HepG2 (cell line): Measurements from ENCODE around the gene SLC25A43. TPM values are rescaled to one million over a fixed set of nuclear protein-coding genes. Genes with fewer than 3 reads are reported as not detected.

ENCODE experiments used
- ATAC-seq: fragments of 200-7000 bp; cut with Tn5 transposase; 3 replicates; pipeline ENCODE4 v1.9.1; 2020; ENCODE audit warnings: mild to moderate bottlenecking, moderate library complexity
- BruUV-seq: library from RNA; stranded (reverse); fragments of 400-500 nt; replicated peaks from 2 replicates; lab custom pipeline; 2021; lab: Mats Ljungman, UMichigan
- CTCF ChIA-PET: fragments of 300-600 bp; formaldehyde crosslinking; extraction: SDS; loops from one replicate; lab custom pipeline; 2021; ENCODE audit warnings: low total read pairs, inconsistent platforms, low intra/inter-chr PET ratio; lab: Yijun Ruan, JAX
- POLR2A ChIA-PET: fragments of 350-600 bp; sonication (Branson Sonifier 250); formaldehyde crosslinking; loops from one replicate; lab custom pipeline; 2020; ENCODE audit warnings: antibody characterized with exemption, inconsistent platforms; lab: Yijun Ruan, JAX
- DNase-seq: peaks from one replicate; pipeline ENCODE4 v3.0.0-alpha.2; 2015; ENCODE audit warnings: low spot score
- FAIRE-seq: peaks from 3 replicates; lab custom pipeline; 2011; peaks lifted over from hg19 to GRCh38; lab: Jason Lieb, UNC
- H2AFZ ChIP-seq: one replicate; pipeline ENCODE4 v1.6.1; 2011; ENCODE audit warnings: low read length, inconsistent platforms
- H3K27ac ChIP-seq: fragments of 300-600 bp; 3 replicates; pipeline ENCODE4 v1.8.0; 2011; ENCODE audit warnings: mixed run types, mild to moderate bottlenecking, mixed read lengths, low read length, inconsistent platforms; ENCODE audit not compliant: insufficient read depth; ENCODE audit errors: extremely low read length
- H3K27me3 ChIP-seq, 2 experiments: fragments of 200-600 bp in 1 of 2; 2 replicates in 1 of 2; 3 replicates in 1 of 2; pipeline versions ENCODE4 v1.6.0 to v1.8.0; 2011; ENCODE audit warnings: low read length in 2 of 2, mild to moderate bottlenecking in 2 of 2, moderate library complexity in 2 of 2, inconsistent platforms in 1 of 2; ENCODE audit not compliant: insufficient read depth in 2 of 2, control insufficient read depth in 1 of 2
- H3K36me3 ChIP-seq, 2 experiments: fragments of 200-600 bp in 1 of 2; replicated peaks in 1 of 2; 2 replicates in 1 of 2; 3 replicates in 1 of 2; pipeline versions ENCODE4 v1.5.1 to v1.8.0; 2011; ENCODE audit warnings: low read length in 2 of 2, inconsistent platforms in 1 of 2; ENCODE audit not compliant: insufficient read depth in 2 of 2, control insufficient read depth in 1 of 2
- H3K4me1 ChIP-seq: 2 replicates; pipeline ENCODE4 v1.5.1; 2012; ENCODE audit warnings: low read length, inconsistent platforms; ENCODE audit not compliant: insufficient read depth
- H3K4me2 ChIP-seq: 2 replicates; pipeline ENCODE4 v1.6.0; 2011; ENCODE audit warnings: low read depth, low read length, inconsistent platforms
- H3K4me3 ChIP-seq, 3 experiments: fragments of 200-600 bp in 1 of 3; sonication (generic), shearing (Covaris generic) in 1 of 3; replicated peaks in 1 of 3; 2 replicates each; pipeline ENCODE4 v1.5.1; 2011 to 2016; ENCODE audit warnings: low read length in 3 of 3, inconsistent platforms in 2 of 3, low read depth in 2 of 3, mild to moderate bottlenecking in 2 of 3, control low read depth in 1 of 3, mixed read lengths in 1 of 3; ENCODE audit not compliant: insufficient read depth in 1 of 3
- H3K79me2 ChIP-seq: one replicate; pipeline ENCODE4 v1.6.1; 2011; ENCODE audit warnings: low read length, inconsistent platforms; ENCODE audit not compliant: insufficient read depth
- H3K9ac ChIP-seq: 2 replicates; pipeline ENCODE4 v1.6.0; 2011; ENCODE audit warnings: mild to moderate bottlenecking, low read depth, low read length, inconsistent platforms; ENCODE audit not compliant: insufficient read depth
- H3K9me3 ChIP-seq: 2 replicates; pipeline ENCODE4 v1.5.1; 2012; ENCODE audit warnings: mild to moderate bottlenecking, low read length
- H4K20me1 ChIP-seq: 2 replicates; pipeline ENCODE4 v1.6.0; 2011; ENCODE audit warnings: inconsistent platforms, mild to moderate bottlenecking, low read length, moderate library complexity; ENCODE audit not compliant: insufficient read depth
- AHR ChIP-seq: IDR thresholded peaks from 2 replicates; pipeline ENCODE4 v1.6.1; 2018; ENCODE audit warnings: missing genetic modification reagents, missing compliant biosample characterization
- BHLHE40 ChIP-seq: IDR thresholded peaks from 2 replicates; pipeline ENCODE4 v1.6.1; 2011; ENCODE audit warnings: low read length, improper control_type of control experiment
- CREM ChIP-seq, 2 experiments: sonication (generic) in 1 of 2; formaldehyde crosslinking in 1 of 2; IDR thresholded peaks; 2 replicates each; pipeline versions ENCODE4 v1.4.0 to v1.6.1; 2016 to 2020; ENCODE audit warnings: antibody characterized with exemption in 1 of 2, mild to moderate bottlenecking in 1 of 2, missing genetic modification reagents in 1 of 2
- KDM3A ChIP-seq: IDR thresholded peaks from 2 replicates; pipeline ENCODE4 v1.6.1; 2018; ENCODE audit warnings: low read depth, missing compliant biosample characterization
- KDM6A ChIP-seq: IDR thresholded peaks from 2 replicates; pipeline ENCODE4 v1.6.1; 2016; ENCODE audit warnings: low read depth
- KMT2A ChIP-seq: sonication (generic); formaldehyde crosslinking; IDR thresholded peaks from 2 replicates; pipeline ENCODE4 v1.4.0; 2020; ENCODE audit warnings: missing genetic modification reagents
- KMT2B ChIP-seq: IDR thresholded peaks from 2 replicates; pipeline ENCODE4 v1.6.1; 2016; ENCODE audit warnings: missing genetic modification reagents, missing compliant biosample characterization
- MXD4 ChIP-seq: IDR thresholded peaks from 2 replicates; pipeline ENCODE4 v1.6.1; 2016; ENCODE audit warnings: mild to moderate bottlenecking, missing biosample characterization, missing genetic modification reagents
- PHB2 ChIP-seq: fragments of 450-650 bp; IDR thresholded peaks from 2 replicates; pipeline ENCODE4 v1.6.1; 2018; ENCODE audit not compliant: partially characterized antibody
- PRDM15 ChIP-seq: sonication (generic); formaldehyde crosslinking; IDR thresholded peaks from 2 replicates; pipeline ENCODE4 v1.4.0; 2020; ENCODE audit warnings: missing genetic modification reagents
- RNF2 ChIP-seq: fragments of 450-650 bp; conservative IDR thresholded peaks from 2 replicates; pipeline ENCODE4 v1.6.1; 2016; ENCODE audit warnings: low read depth
- SIX1 ChIP-seq: sonication (generic); formaldehyde crosslinking; IDR thresholded peaks from 2 replicates; pipeline ENCODE4 v1.4.0; 2020; ENCODE audit warnings: missing genetic modification reagents, borderline replicate concordance
- ZBTB20 ChIP-seq: sonication (generic); formaldehyde crosslinking; IDR thresholded peaks from 2 replicates; pipeline ENCODE4 v1.8.1; 2023; ENCODE audit warnings: missing genetic modification reagents, low read depth, mild to moderate bottlenecking, borderline replicate concordance
- ZMYM4 ChIP-seq: sonication (generic); formaldehyde crosslinking; IDR thresholded peaks from 2 replicates; pipeline ENCODE4 v1.8.1; 2023; ENCODE audit warnings: mild to moderate bottlenecking, missing genetic modification reagents
- ZNF44 ChIP-seq: sonication (generic); formaldehyde crosslinking; IDR thresholded peaks from 2 replicates; pipeline ENCODE4 v1.5.1; 2020; ENCODE audit warnings: mild to moderate bottlenecking, missing genetic modification reagents
- ZNF576 ChIP-seq: sonication (generic); formaldehyde crosslinking; IDR thresholded peaks from 2 replicates; pipeline ENCODE4 v1.4.0; 2020; ENCODE audit warnings: mild to moderate bottlenecking, missing genetic modification reagents
- ZNF83 ChIP-seq: sonication (generic); formaldehyde crosslinking; IDR thresholded peaks from 2 replicates; pipeline ENCODE4 v1.4.0; 2020; ENCODE audit warnings: missing genetic modification reagents, mild to moderate bottlenecking, borderline replicate concordance
- WGBS: methylation state at CpG from one replicate; pipeline ENCODE4 v1.1.6; 2017; ENCODE audit warnings: low lambda C conversion rate; 5-methylcytosine and 5-hydroxymethylcytosine counted together
- in situ Hi-C: cut with HindIII; loops from 2 replicates; pipeline ENCODE4 v1.10.0; 2017; ENCODE audit warnings: low pct_unique_long_range_greater_than_20kb; ENCODE audit not compliant: extremely low pct_ligation_motif_present
- intact Hi-C: fragments of 100-400 bp; cut with micrococcal nuclease; formaldehyde crosslinking; loops from one replicate; pipeline ENCODE4 v1.10.0; 2022; ENCODE audit not compliant: unreplicated experiment
- polyA plus RNA-seq, 8 experiments: library from polyadenylated mRNA; depleted of rRNA in 3 of 8; stranded (reverse) in 7 of 8; unstranded in 1 of 8; fragments of >200 nt; fragmentation: Illumina TruSeq in 4 of 8; extraction: Trizol in 4 of 8; gene quantifications; 2 replicates each; pipeline versions ENCODE4 v1.2.1 to v1.2.3, GENCODE V29; 2011 to 2016; ENCODE audit warnings: low read depth in 4 of 8, missing spikeins in 1 of 8, mixed read lengths in 1 of 8; ENCODE audit not compliant: insufficient read depth in 1 of 8
- total RNA-seq, 5 experiments: library from RNA; depleted of rRNA; stranded (reverse); fragments of >200 nt; fragmentation: Illumina TruSeq; extraction: Trizol; gene quantifications; 2 replicates each; pipeline ENCODE4 v1.2.3, GENCODE V29; 2016; ENCODE audit warnings: low read depth in 1 of 5

Gene SLC25A43
- total and polyA plus RNA-seq, 2 of the 13 experiments (the other 11 are each of a cell fraction or from before 2014, with no cell fraction given) = 5.8 to 13.2 TPM

- H3K9ac ChIP-seq = no peak overlapping the region
- H4K20me1 ChIP-seq = no peaks in the 10 kb centered on the region
- H2AFZ ChIP-seq = no peak overlapping the region
- FAIRE-seq (no peak), DNase-seq (no peak), ATAC-seq (no peak)
- H3K4me3 ChIP-seq = no peak overlapping the region
- H3K36me3 ChIP-seq = no peaks in the 10 kb centered on the region; a peak in 1 of 5 replicates
- no peaks in the 10 kb centered on the region for H3K27me3 ChIP-seq
- TF ChIP-seq AHR (no peak), ZNF576 (no peak), ZNF44 (CRISPR knock-in tag) (no peak), KDM3A (CRISPR knock-in tag) (no peak), KMT2B (no peak), ZBTB20 (CRISPR knock-in tag) (no peak), KDM6A (no peak), CREM (IDR thresholded peaks at IDR 0.05) (no peak), CREM (CRISPR knock-in tag; IDR thresholded peaks at IDR 0.05) (no peak), KMT2A (CRISPR knock-in tag) (no peak), PRDM15 (CRISPR knock-in tag) (no peak), MXD4 (CRISPR knock-in tag) (no peak), PHB2 (no peak), RNF2 (no peak), BHLHE40 (no peak), ZMYM4 (CRISPR knock-in tag) (no peak), ZNF83 (no peak), SIX1 (CRISPR knock-in tag) (no peak)
- intact Hi-C loops = no loop called here
- WGBS = 85% methylated on average over 4 of the region's 9 CpGs
- in situ Hi-C loops = no loop called here
- H3K4me2 ChIP-seq = no peak overlapping the region
- ChIA-PET CTCF (no interaction called here), POLR2A (no interaction called here)
- no peaks in the 10 kb centered on the region for H3K79me2 ChIP-seq
- H3K27ac ChIP-seq = no peak overlapping the region
- peaks cover 27% of the 10 kb centered on the region for H3K4me1 ChIP-seq
- H3K9me3 ChIP-seq = no peaks in the 10 kb centered on the region
- no TSS peak for BruUV-seq
These were observed 28.1 kb downstream of the SLC25A43 start for GRCh38 chrX:119427024-119427794.
